K562 (cell line): ENCODE data around the gene SVEP1. TPM values are rescaled to one million over a fixed set of nuclear protein-coding genes. Genes with fewer than 3 reads are reported as not detected.

ENCODE experiments used
- ATAC-seq: fragments of 200-7000 bp; cut with Tn5 transposase; 3 replicates; pipeline ENCODE4 v1.9.1; 2020; ENCODE audit warnings: moderate library complexity
- BruUV-seq: library from RNA; stranded (reverse); fragments of 400-500 nt; replicated peaks from 2 replicates; lab custom pipeline; 2021; lab: Mats Ljungman, UMichigan
- CTCF ChIA-PET: fragments of 300-600 bp; formaldehyde crosslinking; extraction: SDS; loops from one replicate; lab custom pipeline; 2021; ENCODE audit warnings: low intra/inter-chr PET ratio; lab: Yijun Ruan, JAX
- POLR2A ChIA-PET: fragments of 300-600, 350-650 bp; sonication (Branson Sonifier 250); formaldehyde crosslinking; extraction: SDS; loops from one replicate; lab custom pipeline; 2021; ENCODE audit warnings: antibody characterized with exemption, inconsistent platforms; lab: Yijun Ruan, JAX
- DNase-seq, 4 experiments: peaks; one replicate each; pipeline versions ENCODE4 v3.0.0 to v3.0.0-alpha.2; 2011 to 2018; ENCODE audit warnings: low spot score in 3 of 4, mixed read lengths in 3 of 4; ENCODE audit errors: extremely low read depth in 1 of 4
- FAIRE-seq: peaks from 2 replicates; lab custom pipeline; 2011; peaks lifted over from hg19 to GRCh38; lab: Jason Lieb, UNC
- H2AFZ ChIP-seq: 2 replicates; pipeline ENCODE4 v1.6.0; 2011; ENCODE audit warnings: low read depth, low read length, control low read depth, inconsistent platforms
- H3K27ac ChIP-seq: fragments of 200-600 bp; 3 replicates; pipeline ENCODE4 v1.8.0; 2011; ENCODE audit warnings: low read depth, mild to moderate bottlenecking, control low read depth, inconsistent platforms, low read length, moderate library complexity, mixed read lengths; ENCODE audit errors: extremely low read depth
- H3K27me3 ChIP-seq, 2 experiments: fragments of 300-600 bp in 1 of 2; 2 replicates in 1 of 2; 3 replicates in 1 of 2; pipeline versions ENCODE4 v1.6.0 to v1.8.0; 2011; ENCODE audit warnings: inconsistent platforms in 2 of 2, low read length in 2 of 2, mild to moderate bottlenecking in 1 of 2, mixed read lengths in 1 of 2, moderate library complexity in 1 of 2; ENCODE audit not compliant: control insufficient read depth in 2 of 2, insufficient read depth in 2 of 2
- H3K36me3 ChIP-seq: fragments of 300-600 bp; 3 replicates; pipeline ENCODE4 v1.8.0; 2011; ENCODE audit warnings: mild to moderate bottlenecking, low read length, inconsistent platforms; ENCODE audit not compliant: control insufficient read depth, insufficient read depth
- H3K4me1 ChIP-seq, 2 experiments: fragments of 200-600 bp in 1 of 2; replicated peaks in 1 of 2; 2 replicates in 1 of 2; 3 replicates in 1 of 2; pipeline versions ENCODE4 v1.5.1 to v1.8.0; 2011; ENCODE audit warnings: inconsistent platforms in 2 of 2, low read length in 2 of 2, mild to moderate bottlenecking in 1 of 2, mixed read lengths in 1 of 2, moderate library complexity in 1 of 2; ENCODE audit not compliant: control insufficient read depth in 2 of 2, insufficient read depth in 2 of 2
- H3K4me2 ChIP-seq: 2 replicates; pipeline ENCODE4 v1.6.1; 2011; ENCODE audit warnings: low read length, control low read depth, inconsistent platforms, mixed read lengths; ENCODE audit not compliant: insufficient read depth
- H3K4me3 ChIP-seq: fragments of 200-600 bp; sonication (generic), shearing (Covaris generic); 2 replicates; pipeline ENCODE4 v1.5.1; 2016; ENCODE audit warnings: control low read depth, inconsistent platforms
- H3K79me2 ChIP-seq: fragments of 200-600 bp; 3 replicates; pipeline ENCODE4 v1.8.0; 2011; ENCODE audit warnings: low read length, inconsistent platforms; ENCODE audit not compliant: control insufficient read depth, insufficient read depth
- H3K9ac ChIP-seq, 2 experiments: 2 replicates each; pipeline versions ENCODE4 v1.6.0 to v1.6.1; 2011; ENCODE audit warnings: low read depth in 2 of 2, low read length in 2 of 2, control low read depth in 1 of 2, inconsistent platforms in 1 of 2, mild to moderate bottlenecking in 1 of 2, mixed read lengths in 1 of 2; ENCODE audit not compliant: insufficient read depth in 1 of 2
- H3K9me1 ChIP-seq: one replicate; pipeline ENCODE4 v1.6.0; 2011; ENCODE audit warnings: inconsistent platforms, mild to moderate bottlenecking, low read length, moderate library complexity; ENCODE audit not compliant: control insufficient read depth, insufficient read depth
- H3K9me3 ChIP-seq: replicated peaks from 2 replicates; pipeline ENCODE4 v1.5.1; 2011; ENCODE audit warnings: low read depth, low read length, inconsistent platforms; ENCODE audit not compliant: control insufficient read depth, insufficient read depth
- H4K20me1 ChIP-seq: replicated peaks from 2 replicates; pipeline ENCODE4 v1.6.1; 2011; ENCODE audit warnings: low read length, inconsistent platforms, mixed read lengths; ENCODE audit not compliant: control insufficient read depth, insufficient read depth
- ATF2 ChIP-seq: sonication (generic); formaldehyde crosslinking; IDR thresholded peaks from 2 replicates; pipeline ENCODE4 v1.8.1; 2022; ENCODE audit warnings: missing genetic modification reagents
- CREB3 ChIP-seq: fragments of 450-650 bp; conservative IDR thresholded peaks from 2 replicates; pipeline ENCODE4 v1.6.1; 2016; ENCODE audit warnings: missing genetic modification characterization, low read depth, mild to moderate bottlenecking, missing compliant biosample characterization, moderate library complexity
- ELF4 ChIP-seq: fragments of 450-650 bp; formaldehyde crosslinking; IDR thresholded peaks from 2 replicates; pipeline ENCODE4 v1.4.0; 2022; ENCODE audit warnings: missing genetic modification characterization
- IRF1 ChIP-seq: sonication (generic); formaldehyde crosslinking; IDR thresholded peaks from 2 replicates; pipeline ENCODE4 v1.8.0; 2022; ENCODE audit warnings: missing genetic modification reagents, mild to moderate bottlenecking, borderline replicate concordance
- MLX ChIP-seq, 2 experiments: fragments of 450-650 bp in 1 of 2; sonication (generic) in 1 of 2; formaldehyde crosslinking; conservative IDR thresholded peaks; 2 replicates each; pipeline versions ENCODE4 v1.4.0 to v1.8.1; 2020 to 2022; ENCODE audit warnings: mild to moderate bottlenecking in 1 of 2, missing genetic modification reagents in 1 of 2
- TCF7 ChIP-seq: sonication (generic); IDR thresholded peaks from 2 replicates; pipeline ENCODE4 v1.6.1; 2016; ENCODE audit warnings: antibody characterized with exemption, borderline replicate concordance
- YY1 ChIP-seq, 3 experiments: IDR thresholded peaks; 2 replicates each; pipeline ENCODE4 v1.6.1; 2011; ENCODE audit warnings: low read length in 2 of 3, mild to moderate bottlenecking in 2 of 3, moderate library complexity in 2 of 3, borderline replicate concordance in 1 of 3, control low read depth in 1 of 3, low read depth in 1 of 3; ENCODE audit not compliant: insufficient read depth in 3 of 3, insufficient replicate concordance in 2 of 3, control insufficient read depth in 1 of 3, insufficient read length in 1 of 3; ENCODE audit errors: extremely low read depth in 1 of 3
- ZBTB11 ChIP-seq, 3 experiments: fragments of 200-800 bp in 1 of 3; fragments of 250-450 bp in 1 of 3; fragments of 450-650 bp in 1 of 3; sonication (Bioruptor Pico) in 1 of 3; sonication (Bioruptor generic) in 1 of 3; formaldehyde crosslinking in 1 of 3; IDR thresholded peaks; 2 replicates each; pipeline versions ENCODE4 v1.6.1 to v1.8.0; 2016 to 2022; ENCODE audit warnings: mild to moderate bottlenecking in 2 of 3, missing genetic modification characterization in 2 of 3, missing compliant biosample characterization in 1 of 3, moderate library complexity in 1 of 3
- ZNF274 ChIP-seq: IDR thresholded peaks from 2 replicates; pipeline ENCODE4 v1.6.1; 2011; ENCODE audit warnings: low read depth, mild to moderate bottlenecking, low read length, moderate library complexity, borderline replicate concordance
- ZNF764 ChIP-seq: fragments of 250-450 bp; sonication (Bioruptor Pico); IDR thresholded peaks from 2 replicates; pipeline ENCODE4 v1.4.0; 2020; ENCODE audit warnings: low read depth, mild to moderate bottlenecking, moderate library complexity
- in situ Hi-C: fragments of 300-500 bp; cut with MboI; formaldehyde crosslinking; loops from 4 replicates; pipeline ENCODE4 v1.15.0; 2018; ENCODE audit warnings: inconsistent platforms, mixed read lengths
- intact Hi-C: fragments of 100-400 bp; cut with micrococcal nuclease; formaldehyde crosslinking; loops from 2 replicates; pipeline ENCODE4 v1.14.2; 2022
- polyA plus RNA-seq, 8 experiments: library from polyadenylated mRNA; depleted of rRNA in 4 of 8; stranded (reverse) in 5 of 8; unstranded in 3 of 8; fragments of >200 nt; fragmentation: Nextera tagmentation in 2 of 8; fragmentation: Illumina TruSeq in 1 of 8; extraction: Ambion mirVana in 2 of 8; extraction: Trizol in 1 of 8; gene quantifications; 2 replicates each; pipeline versions ENCODE4 v1.2.1 to v1.2.3, GENCODE V29; 2011 to 2014; ENCODE audit warnings: inconsistent platforms in 1 of 8, missing spikeins in 1 of 8
- total RNA-seq, 7 experiments: library from RNA; depleted of rRNA in 6 of 7; stranded (reverse); fragments of >200 nt in 6 of 7; fragmentation: Illumina TruSeq in 2 of 7; extraction: Trizol in 2 of 7; gene quantifications; 2 replicates each; pipeline versions ENCODE4 v1.2.1 to v1.2.3, GENCODE V29; 2011 to 2021; ENCODE audit warnings: low replicate concordance in 1 of 7

The SVEP1 gene
- total and polyA plus RNA-seq, 9 of the 15 experiments (the other 6 are each of a cell fraction or from before 2014, with no cell fraction given): 0.20 to 0.84 (median 0.43) TPM

- in situ Hi-C loops: no loop called here
- ATAC-seq: no peak
- ChIA-PET CTCF (no interaction called here), POLR2A (no interaction called here)
- no peaks in the 10 kb centered on the region for H4K20me1 ChIP-seq
- intact Hi-C loops: no loop called here
- H3K4me2 ChIP-seq: no peak overlapping the region
- H3K4me1 ChIP-seq: peaks cover 0 to 9% of the 10 kb centered on the region in 2 experiments; a peak in 1 of 5 replicates
- peaks cover 0 to 15% of the 10 kb centered on the region in 2 experiments; a peak in 2 of 5 replicates for H3K27me3 ChIP-seq
- no peak overlapping the region for H3K4me3 ChIP-seq
- no peak for DNase-seq
- BruUV-seq: no TSS peak
- no peak overlapping the region for H3K9ac ChIP-seq
- H3K36me3 ChIP-seq: no peaks in the 10 kb centered on the region
- no peaks in the 10 kb centered on the region for H3K79me2 ChIP-seq
- no peak overlapping the region for H2AFZ ChIP-seq
- H3K9me3 ChIP-seq: no peaks in the 10 kb centered on the region
- no peak for FAIRE-seq
- no peaks in the 10 kb centered on the region for H3K9me1 ChIP-seq
- H3K27ac ChIP-seq: no peak overlapping the region
- TF ChIP-seq YY1 (IDR thresholded peaks at IDR 0.05; ENCODE audit: borderline replicate concordance in 1 of 3, control insufficient read depth in 1 of 3, extremely low read depth in 1 of 3, insufficient read depth in 3 of 3, insufficient read length in 1 of 3, insufficient replicate concordance in 2 of 3, low read depth in 1 of 3, low read length in 2 of 3) (no peak), ZNF764 (CRISPR knock-in tag) (no peak), IRF1 (CRISPR knock-in tag) (no peak), ZNF274 (no peak), CREB3 (tag) (no peak), ATF2 (no peak), ELF4 (no peak), ZBTB11 (CRISPR knock-in tag; IDR thresholded peaks at IDR 0.05) (no peak), MLX (CRISPR knock-in tag; conservative IDR thresholded peaks at IDR 0.05) (no peak), TCF7 (no peak)
Measured at GRCh38 chr9:110575945-110576344, 3.6 kb downstream of the SVEP1 start.
